Measurements from ENCODE around the gene KCND2.

KCND2 gene

DNA sequence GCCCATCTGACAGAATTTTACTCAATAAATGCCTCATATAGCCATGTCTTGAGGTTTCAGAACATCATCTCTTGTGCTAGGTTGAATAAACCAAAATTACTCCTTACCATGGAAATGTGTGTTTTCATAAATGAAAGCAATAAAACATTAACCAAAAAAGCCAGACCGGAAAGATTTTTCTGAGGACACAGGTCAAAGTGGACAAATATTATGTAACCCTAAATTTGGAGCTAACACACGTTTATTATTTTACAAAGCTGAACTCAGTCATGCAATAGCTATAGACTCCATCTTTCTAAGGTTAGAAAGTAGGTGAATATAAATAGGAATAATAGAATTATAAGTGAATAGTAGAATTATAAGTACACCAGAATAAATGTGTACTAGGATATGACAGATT, 315.9 kb downstream of the KCND2 start:
- TF ChIP-seq JUND (IDR thresholded peaks at IDR 0.05; ENCODE audit: low read depth): no peak
- in situ Hi-C loops (cut with HindIII; ENCODE audit: low pct_unique_long_range_greater_than_20kb, low sequenced_read_pairs): no loop called here
- DNase-seq (ENCODE audit: low read depth in 1 of 2, low spot score in 1 of 2): no peak

DNA sequence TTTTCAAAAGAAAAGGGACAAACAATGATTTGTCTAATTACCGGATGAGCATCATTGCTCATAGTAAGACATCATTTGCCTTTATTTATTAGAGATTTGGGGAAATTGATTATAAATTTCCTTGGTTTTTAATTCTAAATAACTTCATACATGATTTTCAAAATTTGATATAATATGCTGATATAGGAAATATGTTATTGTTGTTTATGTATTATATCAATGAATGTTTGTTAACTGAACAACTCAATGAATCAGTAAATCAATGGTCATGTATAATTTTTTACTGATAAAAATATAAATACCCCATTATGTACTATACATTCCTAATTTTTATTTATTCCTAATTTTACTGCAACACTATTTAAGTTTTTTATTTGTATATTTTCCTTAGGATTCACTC, 327.6 kb downstream of the KCND2 start:
- DNase-seq (ENCODE audit: low read depth in 1 of 2, low spot score in 1 of 2): no peak
- TF ChIP-seq JUND (IDR thresholded peaks at IDR 0.05; ENCODE audit: low read depth): no peak
- in situ Hi-C loops (cut with HindIII; ENCODE audit: low pct_unique_long_range_greater_than_20kb, low sequenced_read_pairs): no loop called here

- no peak for TF ChIP-seq JUND (IDR thresholded peaks at IDR 0.05; ENCODE audit: low read depth)
- no peak for DNase-seq (ENCODE audit: low read depth in 1 of 2, low spot score in 1 of 2)
- in situ Hi-C loops (cut with HindIII; ENCODE audit: low pct_unique_long_range_greater_than_20kb, low sequenced_read_pairs): no loop called here
Measured at GRCh38 chr7:120603366-120603765, 330.4 kb downstream of the KCND2 start.

- in situ Hi-C loops (cut with HindIII; ENCODE audit: low pct_unique_long_range_greater_than_20kb, low sequenced_read_pairs): no loop called here
- no peak for DNase-seq (ENCODE audit: low read depth in 1 of 2, low spot score in 1 of 2)
- no peak for TF ChIP-seq JUND (IDR thresholded peaks at IDR 0.05; ENCODE audit: low read depth)
Measured at GRCh38 chr7:120609136-120609753, 336.3 kb downstream of the KCND2 start.

GRCh38 chr7:120611975-120612374, 339.0 kb downstream of the KCND2 start:
- TF ChIP-seq JUND (IDR thresholded peaks at IDR 0.05; ENCODE audit: low read depth): no peak
- DNase-seq (ENCODE audit: low read depth in 1 of 2, low spot score in 1 of 2): no peak
- in situ Hi-C loops (cut with HindIII; ENCODE audit: low pct_unique_long_range_greater_than_20kb, low sequenced_read_pairs): no loop called here

- no peak for DNase-seq (ENCODE audit: low read depth in 1 of 2, low spot score in 1 of 2)
- in situ Hi-C loops (cut with HindIII; ENCODE audit: low pct_unique_long_range_greater_than_20kb, low sequenced_read_pairs): no loop called here
- TF ChIP-seq JUND (IDR thresholded peaks at IDR 0.05; ENCODE audit: low read depth): no peak
Measured at GRCh38 chr7:120615703-120616102, 342.7 kb downstream of the KCND2 start.

GRCh38 chr7:120617275-120617674, 344.3 kb downstream of the KCND2 start:
- in situ Hi-C loops (cut with HindIII; ENCODE audit: low pct_unique_long_range_greater_than_20kb, low sequenced_read_pairs): no loop called here
- no peak for DNase-seq (ENCODE audit: low read depth in 1 of 2, low spot score in 1 of 2)
- TF ChIP-seq JUND (IDR thresholded peaks at IDR 0.05; ENCODE audit: low read depth): no peak

DNA sequence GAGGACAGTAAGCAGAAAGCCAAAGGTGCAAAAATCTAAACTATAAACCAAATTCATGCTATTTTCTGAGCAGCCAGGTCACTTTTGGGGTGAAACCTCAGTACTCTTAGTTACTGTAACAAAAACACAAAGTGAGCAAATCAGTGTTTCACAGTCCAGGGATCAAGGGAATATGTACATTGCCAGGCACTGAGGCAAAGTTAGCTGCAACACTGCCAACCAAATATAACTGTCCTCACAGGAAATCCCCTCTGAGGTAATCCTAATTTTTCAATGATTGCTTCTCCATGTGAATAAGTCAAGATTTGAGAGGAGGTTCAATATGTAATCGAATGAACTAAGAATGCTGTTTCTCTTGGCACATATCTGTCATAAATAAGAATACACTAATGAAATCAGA, 355.3 kb downstream of the KCND2 start:
- no peak for TF ChIP-seq JUND (IDR thresholded peaks at IDR 0.05; ENCODE audit: low read depth)

DNA sequence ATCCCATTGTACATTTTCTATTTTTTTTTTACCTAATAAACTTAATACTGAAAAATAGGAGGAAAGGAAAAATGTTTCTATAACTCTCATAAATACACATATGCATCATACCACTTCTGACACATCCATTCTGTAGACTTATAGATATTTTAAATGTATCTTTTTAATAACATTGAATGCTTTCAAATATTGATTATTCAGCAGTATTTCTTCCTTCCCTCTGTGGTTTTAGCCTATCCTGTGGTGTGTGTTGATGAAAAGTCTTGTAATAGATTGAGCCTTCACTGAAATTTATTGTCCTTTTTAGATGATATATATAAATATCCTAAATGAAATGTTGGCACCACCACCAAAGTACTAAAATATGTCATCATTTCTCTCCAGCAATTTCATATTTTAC, 366.9 kb downstream of the KCND2 start:
- in situ Hi-C loops (cut with HindIII; ENCODE audit: low pct_unique_long_range_greater_than_20kb, low sequenced_read_pairs): no loop called here
- no peak for DNase-seq (ENCODE audit: low read depth in 1 of 2, low spot score in 1 of 2)
- TF ChIP-seq JUND (IDR thresholded peaks at IDR 0.05; ENCODE audit: low read depth): no peak

More for the DNA sequence above, 355.3 kb downstream of the KCND2 start:
- no peak for DNase-seq (ENCODE audit: low read depth in 1 of 2, low spot score in 1 of 2)
- in situ Hi-C loops (cut with HindIII; ENCODE audit: low pct_unique_long_range_greater_than_20kb, low sequenced_read_pairs): no loop called here

GRCh38 chr7:120645966-120646365, 373.0 kb downstream of the KCND2 start:
- in situ Hi-C loops (cut with HindIII; ENCODE audit: low pct_unique_long_range_greater_than_20kb, low sequenced_read_pairs): no loop called here
- DNase-seq (ENCODE audit: low read depth in 1 of 2, low spot score in 1 of 2): no peak
- no peak for TF ChIP-seq JUND (IDR thresholded peaks at IDR 0.05; ENCODE audit: low read depth)

DNA sequence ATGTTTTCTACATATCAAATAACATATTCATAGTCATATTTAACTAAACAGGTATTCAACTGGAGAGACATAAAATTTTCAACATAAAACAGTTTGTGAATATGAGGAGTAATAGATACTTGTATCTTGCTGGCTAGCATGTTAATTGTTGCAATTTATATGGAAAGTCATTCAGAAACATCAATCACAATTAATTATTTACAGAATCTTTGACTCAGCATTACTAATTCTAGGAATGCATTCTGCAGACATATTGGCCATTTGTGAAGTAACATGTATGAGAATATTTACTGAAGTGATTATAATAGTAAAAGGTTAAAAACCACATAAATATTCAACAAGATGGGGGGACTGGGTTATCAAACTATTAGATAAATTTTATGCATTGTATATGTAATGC, 381.3 kb downstream of the KCND2 start:
- in situ Hi-C loops (cut with HindIII; ENCODE audit: low pct_unique_long_range_greater_than_20kb, low sequenced_read_pairs): no loop called here
- no peak for DNase-seq (ENCODE audit: low read depth in 1 of 2, low spot score in 1 of 2)
- no peak for TF ChIP-seq JUND (IDR thresholded peaks at IDR 0.05; ENCODE audit: low read depth)

DNA sequence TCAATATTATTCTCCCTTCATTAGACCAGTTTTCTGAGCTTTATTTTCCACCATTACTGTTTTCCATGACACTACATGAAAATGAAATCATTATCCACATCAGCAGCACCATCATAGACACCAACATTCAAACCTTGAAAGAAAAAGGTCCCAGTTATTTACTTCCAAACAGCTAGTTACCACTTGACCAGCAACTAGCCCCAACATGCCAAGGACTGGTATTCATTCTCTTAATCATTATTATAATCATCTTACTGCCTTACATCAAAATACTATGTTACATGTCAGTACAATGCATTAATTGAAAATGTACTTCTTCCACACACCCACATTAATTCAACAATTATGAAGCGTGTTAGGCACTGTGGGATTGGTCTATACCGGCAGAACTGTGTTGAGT, 385.5 kb downstream of the KCND2 start:
- TF ChIP-seq JUND (IDR thresholded peaks at IDR 0.05; ENCODE audit: low read depth): no peak
- in situ Hi-C loops (cut with HindIII; ENCODE audit: low pct_unique_long_range_greater_than_20kb, low sequenced_read_pairs): no loop called here
- DNase-seq (ENCODE audit: low read depth in 1 of 2, low spot score in 1 of 2): no peak

DNA sequence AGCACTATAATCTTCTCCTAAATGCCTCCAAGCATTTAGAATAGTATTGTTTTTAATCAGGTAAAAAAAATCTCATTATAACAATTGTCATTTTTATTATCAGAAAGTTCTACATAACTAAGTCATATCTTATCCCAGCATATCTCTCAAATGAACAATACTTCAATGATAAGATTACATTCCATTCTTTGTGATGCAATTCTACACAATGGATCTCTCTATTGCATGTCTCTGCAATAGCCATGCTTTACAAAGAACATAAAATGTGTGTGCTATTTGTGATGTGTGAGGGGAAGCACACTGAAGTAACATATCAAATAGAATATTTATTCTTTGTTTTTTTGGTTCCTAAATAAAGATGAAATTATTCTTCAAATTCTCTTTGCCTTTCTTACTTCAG, 389.3 kb downstream of the KCND2 start:
- no peak for TF ChIP-seq JUND (IDR thresholded peaks at IDR 0.05; ENCODE audit: low read depth)
- in situ Hi-C loops (cut with HindIII; ENCODE audit: low pct_unique_long_range_greater_than_20kb, low sequenced_read_pairs): no loop called here
- no peak for DNase-seq (ENCODE audit: low read depth in 1 of 2, low spot score in 1 of 2)

GRCh38 chr7:120665068-120665467, 392.1 kb downstream of the KCND2 start:
- in situ Hi-C loops (cut with HindIII; ENCODE audit: low pct_unique_long_range_greater_than_20kb, low sequenced_read_pairs): no loop called here
- TF ChIP-seq JUND (IDR thresholded peaks at IDR 0.05; ENCODE audit: low read depth): no peak

More at GRCh38 chr7:120665068-120665467, 392.1 kb downstream of the KCND2 start:
- DNase-seq (ENCODE audit: low read depth in 1 of 2, low spot score in 1 of 2): no peak

Measured in T47D (cell line).